ENCODE measurements around the gene BRD7.

DNA sequence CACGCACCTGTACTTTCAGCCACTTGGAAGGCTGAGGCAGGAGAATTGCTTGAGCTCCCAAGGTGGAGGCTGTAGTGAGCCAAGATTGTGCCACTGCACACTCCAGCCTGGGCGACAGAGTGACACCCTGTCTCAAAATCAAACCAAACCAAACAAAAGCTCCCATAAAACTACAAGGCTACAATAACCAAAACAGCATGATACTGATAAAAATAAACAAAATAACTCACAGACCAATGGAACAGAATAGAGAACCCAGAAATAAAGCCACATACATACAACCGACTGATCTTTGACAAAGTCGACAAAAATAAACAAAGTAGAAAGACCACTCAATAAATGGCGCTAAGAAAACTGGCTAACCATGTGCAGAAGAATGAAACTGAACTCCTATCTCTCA, 37.2 kb downstream of the BRD7 start:
- TF ChIP-seq CTCF (IDR thresholded peaks at IDR 0.05) (no peak), POLR2A (IDR thresholded peaks at IDR 0.05) (no peak)
